GM19452 (cell line): ENCODE data around the gene WFDC1.

ENCODE experiments used
- ATAC-seq: cut with Tn5 transposase; IDR thresholded peaks from one replicate; pipeline ENCODE4 v1.9.1; 2021; ENCODE audit not compliant: unreplicated experiment

Gene WFDC1

GRCh38 chr16:84272740-84273320, 21.8 kb upstream of the WFDC1 start:
- ATAC-seq, result no peak

- ATAC-seq, result no peak
These were observed 20.2 kb upstream of the WFDC1 start for GRCh38 chr16:84274515-84274914.

- no peak for ATAC-seq
These were observed 19.0 kb upstream of the WFDC1 start for GRCh38 chr16:84275585-84276151.

- ATAC-seq, result no peak
These were observed 17.3 kb upstream of the WFDC1 start for GRCh38 chr16:84277244-84277823.

GRCh38 chr16:84278333-84278732, 16.3 kb upstream of the WFDC1 start:
- no peak for ATAC-seq

GRCh38 chr16:84278968-84279367, 15.7 kb upstream of the WFDC1 start:
- ATAC-seq, result no peak

GRCh38 chr16:84279881-84280280, 14.8 kb upstream of the WFDC1 start:
- no peak for ATAC-seq

GRCh38 chr16:84281074-84281473, 13.6 kb upstream of the WFDC1 start:
- no peak for ATAC-seq

GRCh38 chr16:84282533-84282932, 12.1 kb upstream of the WFDC1 start:
- no peak for ATAC-seq

- ATAC-seq, result no peak
These were observed 11.1 kb upstream of the WFDC1 start for GRCh38 chr16:84283314-84284153.

- no peak for ATAC-seq
These were observed 10.4 kb upstream of the WFDC1 start for GRCh38 chr16:84284154-84284722.

- ATAC-seq, result no peak
These were observed 8.0 kb upstream of the WFDC1 start for GRCh38 chr16:84286578-84287240.

- ATAC-seq, result no peak
These were observed 5.8 kb upstream of the WFDC1 start for GRCh38 chr16:84288902-84289301.

GRCh38 chr16:84291226-84291625, 3.5 kb upstream of the WFDC1 start:
- no peak for ATAC-seq

- ATAC-seq, result no peak
These were observed 2.7 kb upstream of the WFDC1 start for GRCh38 chr16:84292011-84292410.

GRCh38 chr16:84293406-84293805, 1.3 kb upstream of the WFDC1 start:
- no peak for ATAC-seq

GRCh38 chr16:84294117-84294516, 561 bp upstream of the WFDC1 start:
- no peak for ATAC-seq

GRCh38 chr16:84295203-84295860, 654 bp downstream of the WFDC1 start:
- ATAC-seq, result no peak

- no peak for ATAC-seq
These were observed 3.8 kb downstream of the WFDC1 start for GRCh38 chr16:84298376-84298899.

GRCh38 chr16:84299734-84300440, 5.2 kb downstream of the WFDC1 start:
- no peak for ATAC-seq
